SK-N-SH (cell line): Measurements from ENCODE around the gene RPS6KA2. TPM values are rescaled to one million over a fixed set of nuclear protein-coding genes. Genes with fewer than 3 reads are reported as not detected.
A peak's percentile ranks its signal among the peaks of the same experiment; 100 is the strongest.

Experiments used
- CTCF ChIA-PET: fragments of 300-600, 350-600 bp; formaldehyde crosslinking; extraction: SDS; loops from one replicate; lab custom pipeline; 2021; lab: Yijun Ruan, JAX
- POLR2A ChIA-PET: fragments of 350-600 bp; sonication (Branson Sonifier 250); formaldehyde crosslinking; extraction: SDS; loops from one replicate; lab custom pipeline; 2020; ENCODE audit warnings: antibody characterized with exemption, inconsistent platforms; lab: Yijun Ruan, JAX
- DNase-seq: peaks from one replicate; pipeline ENCODE4 v3.0.0; 2012
- H2AFZ ChIP-seq: fragments of 200-600 bp; sonication (generic); 2 replicates; pipeline ENCODE4 v1.8.1; 2016; ENCODE audit warnings: antibody characterized with exemption, mild to moderate bottlenecking, low read depth
- H3F3A ChIP-seq: fragments of 200-600 bp; sonication (generic); replicated peaks from 2 replicates; pipeline ENCODE3; 2016; ENCODE audit warnings: antibody characterized with exemption, mild to moderate bottlenecking; ENCODE audit not compliant: insufficient read depth
- H3K27ac ChIP-seq, 2 experiments: fragments of 200-500 bp in 1 of 2; fragments of 200-600 bp in 1 of 2; sonication (Bioruptor generic) in 1 of 2; sonication (generic), shearing (Covaris generic) in 1 of 2; 2 replicates each; pipeline versions ENCODE4 v1.5.1 to v1.6.1; 2014 to 2016; ENCODE audit warnings: low read depth in 2 of 2, inconsistent platforms in 1 of 2, low read length in 1 of 2, mild to moderate bottlenecking in 1 of 2, mixed read lengths in 1 of 2
- H3K27me3 ChIP-seq: fragments of 200-600 bp; sonication (generic), shearing (Covaris generic); 2 replicates; pipeline ENCODE4 v1.6.1; 2016; ENCODE audit warnings: mixed run types; ENCODE audit not compliant: insufficient read depth
- H3K36me3 ChIP-seq, 2 experiments: fragments of 200-500 bp in 1 of 2; fragments of 200-600 bp in 1 of 2; sonication (Bioruptor generic) in 1 of 2; sonication (generic) in 1 of 2; replicated peaks in 1 of 2; 2 replicates each; pipeline versions ENCODE3 to v1.5.1; 2014 to 2016; ENCODE audit warnings: low read length in 1 of 2, mild to moderate bottlenecking in 1 of 2; ENCODE audit not compliant: insufficient read depth in 2 of 2, control insufficient read depth in 1 of 2
- H3K4me1 ChIP-seq, 2 experiments: fragments of 200-500 bp in 1 of 2; fragments of 200-600 bp in 1 of 2; sonication (Bioruptor generic) in 1 of 2; sonication (generic), shearing (Covaris generic) in 1 of 2; 2 replicates each; pipeline versions ENCODE4 v1.5.1 to v1.6.1; 2014 to 2016; ENCODE audit warnings: low read depth in 1 of 2, low read length in 1 of 2, mixed run types in 1 of 2; ENCODE audit not compliant: insufficient read depth in 2 of 2, control insufficient read depth in 1 of 2
- H3K4me2 ChIP-seq: fragments of 200-600 bp; sonication (generic), shearing (Covaris generic); 2 replicates; pipeline ENCODE4 v1.6.1; 2017; ENCODE audit warnings: mixed run types
- H3K4me3 ChIP-seq, 2 experiments: fragments of 200-500 bp in 1 of 2; fragments of 200-600 bp in 1 of 2; sonication (Bioruptor generic) in 1 of 2; sonication (generic), shearing (Covaris generic) in 1 of 2; 2 replicates each; pipeline versions ENCODE4 v1.5.1 to v1.8.1; 2014 to 2016; ENCODE audit warnings: low read depth in 2 of 2, inconsistent platforms in 1 of 2, low read length in 1 of 2, mild to moderate bottlenecking in 1 of 2, mixed read lengths in 1 of 2, moderate library complexity in 1 of 2
- H3K79me2 ChIP-seq: fragments of 200-600 bp; sonication (generic); 2 replicates; pipeline ENCODE4 v1.8.1; 2017; ENCODE audit warnings: mild to moderate bottlenecking; ENCODE audit not compliant: insufficient read depth
- H3K9ac ChIP-seq: fragments of 200-600 bp; sonication (generic); 2 replicates; pipeline ENCODE4 v1.6.1; 2017; ENCODE audit warnings: mixed run types
- H3K9me2 ChIP-seq: fragments of 200-600 bp; sonication (generic); 2 replicates; pipeline ENCODE4 v1.6.1; 2017; ENCODE audit warnings: mixed run types
- H3K9me3 ChIP-seq: fragments of 200-600 bp; sonication (generic); 2 replicates; pipeline ENCODE4 v1.6.1; 2017; ENCODE audit warnings: mixed run types, mild to moderate bottlenecking, moderate library complexity
- H4K20me1 ChIP-seq: fragments of 200-600 bp; sonication (generic); 2 replicates; pipeline ENCODE4 v1.6.1; 2017; ENCODE audit warnings: mild to moderate bottlenecking, mixed run types; ENCODE audit not compliant: insufficient read depth
- CHD2 ChIP-seq: fragments of 150-350 bp; IDR thresholded peaks from 2 replicates; pipeline ENCODE4 v1.6.1; 2018; ENCODE audit warnings: low read length; ENCODE audit not compliant: partially characterized antibody
- EP300 ChIP-seq, 2 experiments: IDR thresholded peaks; 2 replicates each; pipeline versions ENCODE4 v1.4.0 to v1.6.1; 2012; ENCODE audit warnings: borderline replicate concordance in 1 of 2, low read depth in 1 of 2, low read length in 1 of 2
- EZH2phosphoT487 ChIP-seq: fragments of 200-600 bp; sonication (generic); IDR thresholded peaks from 2 replicates; pipeline ENCODE4 v1.6.1; 2017; ENCODE audit warnings: low read depth, mixed run types, mild to moderate bottlenecking, antibody characterized with exemption, moderate library complexity, borderline replicate concordance
- FOXJ3 ChIP-seq: sonication (generic); formaldehyde crosslinking; IDR thresholded peaks from 2 replicates; pipeline ENCODE4 v1.5.1; 2020; ENCODE audit warnings: mild to moderate bottlenecking, missing genetic modification reagents
- FOXM1 ChIP-seq: IDR thresholded peaks from 2 replicates; pipeline ENCODE4 v1.4.0; 2012; ENCODE audit warnings: low read depth, mild to moderate bottlenecking
- GABPA ChIP-seq: IDR thresholded peaks from 2 replicates; pipeline ENCODE4 v1.4.0; 2012; ENCODE audit warnings: low read depth, mild to moderate bottlenecking
- GATA2 ChIP-seq: sonication (generic); formaldehyde crosslinking; IDR thresholded peaks from 2 replicates; pipeline ENCODE4 v1.5.0; 2020; ENCODE audit warnings: mild to moderate bottlenecking, missing genetic modification reagents
- JUND ChIP-seq: IDR thresholded peaks from 2 replicates; pipeline ENCODE4 v1.4.0; 2012
- MEF2A ChIP-seq: IDR thresholded peaks from 2 replicates; pipeline ENCODE4 v1.4.0; 2012; ENCODE audit warnings: low read depth, borderline replicate concordance
- MXI1 ChIP-seq: IDR thresholded peaks from 2 replicates; pipeline ENCODE4 v1.6.1; 2012; ENCODE audit warnings: mild to moderate bottlenecking, low read depth, low read length, improper control_type of control experiment
- POLR2AphosphoS5 ChIP-seq: IDR thresholded peaks from 2 replicates; pipeline ENCODE4 v1.6.1; 2012; ENCODE audit warnings: low read depth, low read length
- RCOR1 ChIP-seq: fragments of 150-350 bp; IDR thresholded peaks from 2 replicates; pipeline ENCODE4 v1.6.1; 2017; ENCODE audit warnings: antibody characterized with exemption, low read length
- RFX5 ChIP-seq: IDR thresholded peaks from 2 replicates; pipeline ENCODE4 v1.6.1; 2012; ENCODE audit warnings: mild to moderate bottlenecking, improper control_type of control experiment, low read length
- SMC3 ChIP-seq: IDR thresholded peaks from 2 replicates; pipeline ENCODE4 v1.6.1; 2012; ENCODE audit warnings: low read depth, low read length, improper control_type of control experiment
- TAF1 ChIP-seq: IDR thresholded peaks from 2 replicates; pipeline ENCODE4 v1.6.1; 2012; ENCODE audit warnings: low read depth, mild to moderate bottlenecking, low read length, moderate library complexity, borderline replicate concordance
- TCF12 ChIP-seq: IDR thresholded peaks from 2 replicates; pipeline ENCODE4 v1.4.0; 2012
- TEAD4 ChIP-seq: IDR thresholded peaks from 2 replicates; pipeline ENCODE4 v1.4.0; 2012; ENCODE audit warnings: mild to moderate bottlenecking, borderline replicate concordance; ENCODE audit not compliant: insufficient read depth
- WGBS: methylation state at CpG from one replicate; pipeline ENCODE4 v1.1.6; 2017; ENCODE audit warnings: low lambda C conversion rate; 5-methylcytosine and 5-hydroxymethylcytosine counted together
- polyA plus RNA-seq, 3 experiments: library from polyadenylated mRNA; depleted of rRNA; stranded (reverse); fragments of >200 nt; gene quantifications; 2 replicates each; pipeline ENCODE4 v1.2.3, GENCODE V29; 2012
- TF ChIP-seq, protein P1 (sequence below): IDR thresholded peaks from 2 replicates; pipeline ENCODE4 v1.4.0; 2012; ENCODE audit warnings: low read depth, borderline replicate concordance
- TF ChIP-seq, protein P2 (sequence below): fragments of 200-600 bp; sonication (generic); IDR thresholded peaks from 2 replicates; pipeline ENCODE4 v1.6.1; 2017; ENCODE audit warnings: antibody characterized with exemption, mild to moderate bottlenecking, moderate library complexity
- TF ChIP-seq, protein P3 (sequence below): IDR thresholded peaks from 2 replicates; pipeline ENCODE4 v1.6.1; 2012; ENCODE audit warnings: mild to moderate bottlenecking, low read depth, low read length, moderate library complexity

The RPS6KA2 gene
- polyA plus RNA-seq, 1 of the 3 experiments (the other 2 are of a cell fraction) = 59.5 TPM

DNA sequence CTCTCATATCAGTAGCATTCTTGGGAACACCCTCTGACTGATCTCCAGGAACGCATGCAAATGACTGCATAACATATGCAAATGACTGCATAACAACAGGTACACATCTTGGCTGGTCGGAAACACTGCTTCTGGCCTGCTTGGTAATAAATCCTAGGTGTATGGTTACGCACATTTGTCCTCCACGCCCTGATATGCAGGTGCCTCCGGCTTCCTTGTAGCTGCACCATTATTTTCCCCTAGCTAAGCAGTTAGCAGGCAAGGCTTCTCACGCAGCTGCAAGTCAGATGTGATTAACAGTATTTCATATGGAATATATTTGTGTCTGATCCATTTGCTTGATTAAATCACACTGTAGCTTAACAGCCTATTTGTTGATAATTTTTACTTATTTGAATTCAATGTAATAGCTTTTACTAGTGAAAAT lies 5.9 kb downstream of the RPS6KA2 start:
- Histone ChIP-seq H2AFZ (no peak overlapping the region), H3K4me2 (peak overlapping the region; percentile 78), H3K4me3 (peak overlapping the region in 1 of 2 experiments; percentile 26; a peak in 2 of 4 replicates), H3K79me2 (peaks cover 83% of the 10 kb centered on the region), H3F3A (peaks cover 41% of the 10 kb centered on the region), H3K9ac (peak overlapping the region; percentile 67; the same call in 1 of the 2 replicates), H3K27ac (peak overlapping the region; percentile 93 to 97), H3K27me3 (no peaks in the 10 kb centered on the region), H3K9me2 (no peaks in the 10 kb centered on the region), H3K4me1 (peaks cover 37 to 75% of the 10 kb centered on the region in 2 experiments), H4K20me1 (no peaks in the 10 kb centered on the region; the same call in 1 of the 2 replicates), H3K9me3 (no peaks in the 10 kb centered on the region), H3K36me3 (peaks cover 19 to 21% of the 10 kb centered on the region in 2 experiments)
- CTCF ChIA-PET = interaction anchor here (0.9 to 1.5 kb wide), 6 partner anchors 69 to 186 kb away, joined by 3 to 4 read pairs (median 3); no protein-coding TSS in a partner anchor
- TF ChIP-seq CHD2 (peak; percentile 58), TAF1 (no peak), TCF12 (no peak), EP300 (IDR thresholded peaks at IDR 0.05; ENCODE audit: borderline replicate concordance in 1 of 2, low read depth in 1 of 2, low read length in 1 of 2) (peak in 1 of 2 experiments; percentile 51; a peak in 1 of 4 replicates), FOXJ3 (0 out of 2 replicates have a peak, but pooled peaks have one; percentile 42), SMC3 (no peak), JUND (no peak), GATA2 (CRISPR knock-in tag) (peak; percentile 60), MEF2A (no peak), FOXM1 (no peak), GABPA (no peak), TEAD4 (no peak), POLR2AphosphoS5 (no peak), MXI1 (no peak), RFX5 (no peak), EZH2phosphoT487 (no peak), RCOR1 (peak; percentile 28; the same call in 1 of the 2 replicates)
- TF ChIP-seq, protein P1, sequence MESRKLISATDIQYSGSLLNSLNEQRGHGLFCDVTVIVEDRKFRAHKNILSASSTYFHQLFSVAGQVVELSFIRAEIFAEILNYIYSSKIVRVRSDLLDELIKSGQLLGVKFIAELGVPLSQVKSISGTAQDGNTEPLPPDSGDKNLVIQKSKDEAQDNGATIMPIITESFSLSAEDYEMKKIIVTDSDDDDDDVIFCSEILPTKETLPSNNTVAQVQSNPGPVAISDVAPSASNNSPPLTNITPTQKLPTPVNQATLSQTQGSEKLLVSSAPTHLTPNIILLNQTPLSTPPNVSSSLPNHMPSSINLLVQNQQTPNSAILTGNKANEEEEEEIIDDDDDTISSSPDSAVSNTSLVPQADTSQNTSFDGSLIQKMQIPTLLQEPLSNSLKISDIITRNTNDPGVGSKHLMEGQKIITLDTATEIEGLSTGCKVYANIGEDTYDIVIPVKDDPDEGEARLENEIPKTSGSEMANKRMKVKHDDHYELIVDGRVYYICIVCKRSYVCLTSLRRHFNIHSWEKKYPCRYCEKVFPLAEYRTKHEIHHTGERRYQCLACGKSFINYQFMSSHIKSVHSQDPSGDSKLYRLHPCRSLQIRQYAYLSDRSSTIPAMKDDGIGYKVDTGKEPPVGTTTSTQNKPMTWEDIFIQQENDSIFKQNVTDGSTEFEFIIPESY = no peak
- TF ChIP-seq, protein P2, sequence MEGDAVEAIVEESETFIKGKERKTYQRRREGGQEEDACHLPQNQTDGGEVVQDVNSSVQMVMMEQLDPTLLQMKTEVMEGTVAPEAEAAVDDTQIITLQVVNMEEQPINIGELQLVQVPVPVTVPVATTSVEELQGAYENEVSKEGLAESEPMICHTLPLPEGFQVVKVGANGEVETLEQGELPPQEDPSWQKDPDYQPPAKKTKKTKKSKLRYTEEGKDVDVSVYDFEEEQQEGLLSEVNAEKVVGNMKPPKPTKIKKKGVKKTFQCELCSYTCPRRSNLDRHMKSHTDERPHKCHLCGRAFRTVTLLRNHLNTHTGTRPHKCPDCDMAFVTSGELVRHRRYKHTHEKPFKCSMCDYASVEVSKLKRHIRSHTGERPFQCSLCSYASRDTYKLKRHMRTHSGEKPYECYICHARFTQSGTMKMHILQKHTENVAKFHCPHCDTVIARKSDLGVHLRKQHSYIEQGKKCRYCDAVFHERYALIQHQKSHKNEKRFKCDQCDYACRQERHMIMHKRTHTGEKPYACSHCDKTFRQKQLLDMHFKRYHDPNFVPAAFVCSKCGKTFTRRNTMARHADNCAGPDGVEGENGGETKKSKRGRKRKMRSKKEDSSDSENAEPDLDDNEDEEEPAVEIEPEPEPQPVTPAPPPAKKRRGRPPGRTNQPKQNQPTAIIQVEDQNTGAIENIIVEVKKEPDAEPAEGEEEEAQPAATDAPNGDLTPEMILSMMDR = no peak
- TF ChIP-seq, protein P3, sequence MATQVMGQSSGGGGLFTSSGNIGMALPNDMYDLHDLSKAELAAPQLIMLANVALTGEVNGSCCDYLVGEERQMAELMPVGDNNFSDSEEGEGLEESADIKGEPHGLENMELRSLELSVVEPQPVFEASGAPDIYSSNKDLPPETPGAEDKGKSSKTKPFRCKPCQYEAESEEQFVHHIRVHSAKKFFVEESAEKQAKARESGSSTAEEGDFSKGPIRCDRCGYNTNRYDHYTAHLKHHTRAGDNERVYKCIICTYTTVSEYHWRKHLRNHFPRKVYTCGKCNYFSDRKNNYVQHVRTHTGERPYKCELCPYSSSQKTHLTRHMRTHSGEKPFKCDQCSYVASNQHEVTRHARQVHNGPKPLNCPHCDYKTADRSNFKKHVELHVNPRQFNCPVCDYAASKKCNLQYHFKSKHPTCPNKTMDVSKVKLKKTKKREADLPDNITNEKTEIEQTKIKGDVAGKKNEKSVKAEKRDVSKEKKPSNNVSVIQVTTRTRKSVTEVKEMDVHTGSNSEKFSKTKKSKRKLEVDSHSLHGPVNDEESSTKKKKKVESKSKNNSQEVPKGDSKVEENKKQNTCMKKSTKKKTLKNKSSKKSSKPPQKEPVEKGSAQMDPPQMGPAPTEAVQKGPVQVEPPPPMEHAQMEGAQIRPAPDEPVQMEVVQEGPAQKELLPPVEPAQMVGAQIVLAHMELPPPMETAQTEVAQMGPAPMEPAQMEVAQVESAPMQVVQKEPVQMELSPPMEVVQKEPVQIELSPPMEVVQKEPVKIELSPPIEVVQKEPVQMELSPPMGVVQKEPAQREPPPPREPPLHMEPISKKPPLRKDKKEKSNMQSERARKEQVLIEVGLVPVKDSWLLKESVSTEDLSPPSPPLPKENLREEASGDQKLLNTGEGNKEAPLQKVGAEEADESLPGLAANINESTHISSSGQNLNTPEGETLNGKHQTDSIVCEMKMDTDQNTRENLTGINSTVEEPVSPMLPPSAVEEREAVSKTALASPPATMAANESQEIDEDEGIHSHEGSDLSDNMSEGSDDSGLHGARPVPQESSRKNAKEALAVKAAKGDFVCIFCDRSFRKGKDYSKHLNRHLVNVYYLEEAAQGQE = no peak
- WGBS = 69% methylated on average over 6 of the region's 6 CpGs
- POLR2A ChIA-PET = interaction anchor here (0.9 to 1.4 kb wide), 2 partner anchors 129 to 130 kb away, joined by 3 to 5 read pairs; no protein-coding TSS in a partner anchor
- DNase-seq = no peak
